Esophagus muscularis mucosa (tissue), 3 donors: ENCODE results near the gene MAP3K4.

Experiments
- POLR2A ChIP-seq: fragments of 450-650 bp; IDR thresholded peaks from one replicate; pipeline ENCODE4 v1.6.1; 2017; ENCODE audit warnings: antibody characterized with exemption, moderate library complexity, mild to moderate bottlenecking, low read depth
- TF ChIP-seq, protein P1 (sequence below), 3 experiments: fragments of 200-600 bp in 2 of 3; fragments of 450-650 bp in 1 of 3; sonication (generic) in 2 of 3; IDR thresholded peaks; one replicate each; pipeline ENCODE4 v1.5.1; 2017 to 2019; ENCODE audit warnings: antibody characterized with exemption in 3 of 3, mild to moderate bottlenecking in 2 of 3, moderate library complexity in 1 of 3

GRCh38 chr6:161110028-161110779 is 118.6 kb downstream of the MAP3K4 start:
- TF ChIP-seq, protein P1, sequence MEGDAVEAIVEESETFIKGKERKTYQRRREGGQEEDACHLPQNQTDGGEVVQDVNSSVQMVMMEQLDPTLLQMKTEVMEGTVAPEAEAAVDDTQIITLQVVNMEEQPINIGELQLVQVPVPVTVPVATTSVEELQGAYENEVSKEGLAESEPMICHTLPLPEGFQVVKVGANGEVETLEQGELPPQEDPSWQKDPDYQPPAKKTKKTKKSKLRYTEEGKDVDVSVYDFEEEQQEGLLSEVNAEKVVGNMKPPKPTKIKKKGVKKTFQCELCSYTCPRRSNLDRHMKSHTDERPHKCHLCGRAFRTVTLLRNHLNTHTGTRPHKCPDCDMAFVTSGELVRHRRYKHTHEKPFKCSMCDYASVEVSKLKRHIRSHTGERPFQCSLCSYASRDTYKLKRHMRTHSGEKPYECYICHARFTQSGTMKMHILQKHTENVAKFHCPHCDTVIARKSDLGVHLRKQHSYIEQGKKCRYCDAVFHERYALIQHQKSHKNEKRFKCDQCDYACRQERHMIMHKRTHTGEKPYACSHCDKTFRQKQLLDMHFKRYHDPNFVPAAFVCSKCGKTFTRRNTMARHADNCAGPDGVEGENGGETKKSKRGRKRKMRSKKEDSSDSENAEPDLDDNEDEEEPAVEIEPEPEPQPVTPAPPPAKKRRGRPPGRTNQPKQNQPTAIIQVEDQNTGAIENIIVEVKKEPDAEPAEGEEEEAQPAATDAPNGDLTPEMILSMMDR (IDR thresholded peaks at IDR 0.05): no peak
- no peak for TF ChIP-seq POLR2A
